ENCODE results near the gene ANO7. TPM values are rescaled to one million over a fixed set of nuclear protein-coding genes. Genes with fewer than 3 reads are reported as not detected.

ANO7 gene
- total RNA-seq, 1 donor from 2014 or later: 3.3 TPM

- H3K9me3 Mint-ChIP-seq: no peaks in the 10 kb centered on the region
- DNase-seq (ENCODE audit: extremely low spot score, unreplicated experiment): no peak
- no peak overlapping the region for H3K4me3 Mint-ChIP-seq
- no peak overlapping the region for H3K27ac Mint-ChIP-seq
- no peaks in the 10 kb centered on the region for H3K36me3 Mint-ChIP-seq
- no peak for TF ChIP-seq CTCF (conservative IDR thresholded peaks at IDR 0.05)
- H3K27me3 Mint-ChIP-seq: no peaks in the 10 kb centered on the region
- H3K4me1 Mint-ChIP-seq (ENCODE audit: unreplicated experiment): no peaks in the 10 kb centered on the region
Measured at GRCh38 chr2:241198381-241199279, 10.2 kb downstream of the ANO7 start.

- no peaks in the 10 kb centered on the region for H3K36me3 Mint-ChIP-seq
- no peak for TF ChIP-seq CTCF (conservative IDR thresholded peaks at IDR 0.05)
- H3K27ac Mint-ChIP-seq: no peak overlapping the region
- H3K27me3 Mint-ChIP-seq: no peaks in the 10 kb centered on the region
- H3K4me1 Mint-ChIP-seq (ENCODE audit: unreplicated experiment): no peaks in the 10 kb centered on the region
- H3K9me3 Mint-ChIP-seq: no peaks in the 10 kb centered on the region
- no peak for DNase-seq (ENCODE audit: extremely low spot score, unreplicated experiment)
- H3K4me3 Mint-ChIP-seq: no peak overlapping the region
Measured at GRCh38 chr2:241199286-241199685, 10.8 kb downstream of the ANO7 start.

- DNase-seq (ENCODE audit: extremely low spot score, unreplicated experiment): no peak
- H3K4me1 Mint-ChIP-seq (ENCODE audit: unreplicated experiment): no peaks in the 10 kb centered on the region
- no peaks in the 10 kb centered on the region for H3K36me3 Mint-ChIP-seq
- no peaks in the 10 kb centered on the region for H3K9me3 Mint-ChIP-seq
- no peaks in the 10 kb centered on the region for H3K27me3 Mint-ChIP-seq
- TF ChIP-seq CTCF (conservative IDR thresholded peaks at IDR 0.05): no peak
- no peak overlapping the region for H3K4me3 Mint-ChIP-seq
- no peak overlapping the region for H3K27ac Mint-ChIP-seq
Measured at GRCh38 chr2:241199897-241200821, 11.7 kb downstream of the ANO7 start.

GRCh38 chr2:241200822-241201395 is 12.4 kb downstream of the ANO7 start:
- Mint-ChIP-seq H3K4me1 (ENCODE audit: unreplicated experiment) (no peaks in the 10 kb centered on the region), H3K27me3 (no peaks in the 10 kb centered on the region), H3K9me3 (no peaks in the 10 kb centered on the region), H3K27ac (no peak overlapping the region), H3K4me3 (no peak overlapping the region), H3K36me3 (no peaks in the 10 kb centered on the region)
- TF ChIP-seq CTCF (conservative IDR thresholded peaks at IDR 0.05): no peak
- DNase-seq (ENCODE audit: extremely low spot score, unreplicated experiment): no peak

- TF ChIP-seq CTCF (conservative IDR thresholded peaks at IDR 0.05): no peak
- Mint-ChIP-seq H3K27ac (no peak overlapping the region), H3K4me3 (no peak overlapping the region), H3K36me3 (no peaks in the 10 kb centered on the region), H3K27me3 (no peaks in the 10 kb centered on the region), H3K4me1 (ENCODE audit: unreplicated experiment) (no peaks in the 10 kb centered on the region), H3K9me3 (no peaks in the 10 kb centered on the region)
- DNase-seq (ENCODE audit: extremely low spot score, unreplicated experiment): no peak
Measured at GRCh38 chr2:241201445-241202267, 13.2 kb downstream of the ANO7 start.

Measured in type B pancreatic cell (in vitro differentiated cells).